ENCODE data around the gene DDAH1.
"Not testable (repeated sequence)": the region's sequence is repeated elsewhere in the genome, so short reads cannot be mapped to it uniquely, and the experiment has no call there.

The DDAH1 gene

GRCh38 chr1:85470130-85470529, 5.2 kb upstream of the DDAH1 start:
- not testable (repeated sequence) for DNase-seq (ENCODE audit: low read depth, low spot score)

GRCh38 chr1:85467929-85468540, 3.1 kb upstream of the DDAH1 start:
- no peak for DNase-seq (ENCODE audit: low read depth, low spot score)

GRCh38 chr1:85467036-85467435, 2.1 kb upstream of the DDAH1 start:
- no peak for DNase-seq (ENCODE audit: low read depth, low spot score)

- DNase-seq (ENCODE audit: low read depth, low spot score), result no peak
These were observed 801 bp upstream of the DDAH1 start for GRCh38 chr1:85465786-85466134.

GRCh38 chr1:85464497-85465098, 361 bp downstream of the DDAH1 start:
- no peak for DNase-seq (ENCODE audit: low read depth, low spot score)

- DNase-seq (ENCODE audit: low read depth, low spot score), result no peak
These were observed 1.0 kb downstream of the DDAH1 start for GRCh38 chr1:85463731-85464496.

- no peak for DNase-seq (ENCODE audit: low read depth, low spot score)
These were observed 1.9 kb downstream of the DDAH1 start for GRCh38 chr1:85462931-85463649.

- DNase-seq (ENCODE audit: low read depth, low spot score), result no peak
These were observed 3.6 kb downstream of the DDAH1 start for GRCh38 chr1:85461216-85461918.

GRCh38 chr1:85460555-85461088, 4.3 kb downstream of the DDAH1 start:
- DNase-seq (ENCODE audit: low read depth, low spot score), result no peak

GRCh38 chr1:85459290-85459689, 5.7 kb downstream of the DDAH1 start:
- DNase-seq (ENCODE audit: low read depth, low spot score), result no peak

- no peak for DNase-seq (ENCODE audit: low read depth, low spot score)
These were observed 10.7 kb downstream of the DDAH1 start for GRCh38 chr1:85454214-85454613.

- DNase-seq (ENCODE audit: low read depth, low spot score), result no peak
These were observed 11.2 kb downstream of the DDAH1 start for GRCh38 chr1:85453640-85454194.

GRCh38 chr1:85452948-85453347, 12.0 kb downstream of the DDAH1 start:
- DNase-seq (ENCODE audit: low read depth, low spot score), result no peak

- no peak for DNase-seq (ENCODE audit: low read depth, low spot score)
These were observed 13.6 kb downstream of the DDAH1 start for GRCh38 chr1:85451236-85451830.

- DNase-seq (ENCODE audit: low read depth, low spot score), result no peak
These were observed 14.1 kb downstream of the DDAH1 start for GRCh38 chr1:85450832-85451231.

GRCh38 chr1:85449356-85449755, 15.6 kb downstream of the DDAH1 start:
- DNase-seq (ENCODE audit: low read depth, low spot score), result no peak

GRCh38 chr1:85448358-85448757, 16.6 kb downstream of the DDAH1 start:
- DNase-seq (ENCODE audit: low read depth, low spot score), result no peak

GRCh38 chr1:85447006-85447943, 17.7 kb downstream of the DDAH1 start:
- no peak for DNase-seq (ENCODE audit: low read depth, low spot score)

- no peak for DNase-seq (ENCODE audit: low read depth, low spot score)
These were observed 19.1 kb downstream of the DDAH1 start for GRCh38 chr1:85445906-85446305.

GRCh38 chr1:85444381-85444780, 20.6 kb downstream of the DDAH1 start:
- DNase-seq (ENCODE audit: low read depth, low spot score), result no peak
